Endothelial cell (in vitro differentiated cells): ENCODE results near the gene LYRM2. TPM values are rescaled to one million over a fixed set of nuclear protein-coding genes. Genes with fewer than 3 reads are reported as not detected.

Experiments used
- DNase-seq: peaks from one replicate; pipeline ENCODE4 v3.0.0; 2021; ENCODE audit warnings: low spot score
- H3K27ac Mint-ChIP-seq: one replicate; pipeline ENCODE4 v1.8.0; 2021; ENCODE audit warnings: mixed read lengths, inconsistent platforms; ENCODE audit not compliant: unreplicated experiment
- H3K27me3 Mint-ChIP-seq: one replicate; pipeline ENCODE4 v1.8.0; 2021; ENCODE audit warnings: mild to moderate bottlenecking, moderate library complexity, mixed read lengths, inconsistent platforms; ENCODE audit not compliant: unreplicated experiment
- H3K36me3 Mint-ChIP-seq: one replicate; pipeline ENCODE4 v1.8.0; 2021; ENCODE audit warnings: mild to moderate bottlenecking, low read depth, mixed read lengths, inconsistent platforms; ENCODE audit not compliant: unreplicated experiment
- H3K4me1 Mint-ChIP-seq: one replicate; pipeline ENCODE4 v1.8.0; 2021; ENCODE audit warnings: mild to moderate bottlenecking, mixed read lengths, inconsistent platforms; ENCODE audit not compliant: unreplicated experiment
- H3K4me3 Mint-ChIP-seq: one replicate; pipeline ENCODE4 v1.8.0; 2021; ENCODE audit warnings: mild to moderate bottlenecking, mixed read lengths, inconsistent platforms; ENCODE audit not compliant: unreplicated experiment
- H3K9me3 Mint-ChIP-seq: one replicate; pipeline ENCODE4 v1.8.0; 2021; ENCODE audit warnings: mixed read lengths, inconsistent platforms; ENCODE audit not compliant: unreplicated experiment
- total RNA-seq: library from RNA; stranded (reverse); fragmentation: NEBNext Ultra II Directional; extraction: Animal tissue kit (Norgen Biotek cat#: 25700); gene quantifications from one replicate; pipeline ENCODE4 v1.2.1, GENCODE V29; 2021; ENCODE audit not compliant: unreplicated experiment
- TF ChIP-seq, protein P1 (sequence below): fragments of 200-600 bp; sonication (generic); IDR thresholded peaks from one replicate; pipeline ENCODE4 v1.5.0; 2021; ENCODE audit warnings: antibody characterized with exemption; ENCODE audit not compliant: unreplicated experiment

Gene LYRM2
- total RNA-seq, 1 donor from 2014 or later: 16.0 TPM

DNA sequence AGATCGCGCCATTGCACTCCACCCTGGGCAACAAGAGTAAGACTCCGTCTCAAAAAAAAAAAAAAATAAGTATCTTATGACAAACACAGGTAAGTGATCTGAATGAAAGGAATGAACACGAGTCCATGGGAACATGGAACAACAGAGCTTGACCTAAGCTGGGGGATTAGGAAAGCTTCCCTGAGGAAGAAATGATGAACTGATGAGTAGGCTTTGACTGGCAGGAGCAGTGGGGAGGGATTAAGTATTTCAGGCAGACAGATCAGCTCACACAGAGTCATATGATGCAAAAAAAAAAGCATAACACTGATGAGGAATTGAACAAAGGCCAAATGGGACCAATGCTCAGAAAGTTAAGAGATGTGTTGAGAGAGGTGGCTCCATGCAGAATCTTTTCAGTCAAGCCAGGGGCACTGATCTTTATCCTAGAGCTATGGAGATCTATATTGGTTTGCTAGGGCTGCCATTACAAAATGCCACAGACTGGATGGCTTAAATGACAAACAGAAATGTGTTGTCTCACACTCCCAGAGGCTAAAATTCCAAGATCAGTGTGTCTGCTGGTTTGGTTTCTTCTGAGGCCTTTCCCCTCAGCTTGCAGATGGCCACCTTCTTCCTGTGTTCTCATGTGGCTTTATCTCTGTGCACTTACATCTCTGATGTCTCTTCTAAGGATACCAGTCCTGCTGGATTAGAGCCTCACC, 120.0 kb downstream of the LYRM2 start:
- Mint-ChIP-seq H3K9me3 (no peaks in the 10 kb centered on the region), H3K27me3 (no peaks in the 10 kb centered on the region), H3K4me3 (no peak overlapping the region), H3K36me3 (peaks cover 3% of the 10 kb centered on the region), H3K4me1 (no peaks in the 10 kb centered on the region), H3K27ac (no peak overlapping the region)
- TF ChIP-seq, protein P1, sequence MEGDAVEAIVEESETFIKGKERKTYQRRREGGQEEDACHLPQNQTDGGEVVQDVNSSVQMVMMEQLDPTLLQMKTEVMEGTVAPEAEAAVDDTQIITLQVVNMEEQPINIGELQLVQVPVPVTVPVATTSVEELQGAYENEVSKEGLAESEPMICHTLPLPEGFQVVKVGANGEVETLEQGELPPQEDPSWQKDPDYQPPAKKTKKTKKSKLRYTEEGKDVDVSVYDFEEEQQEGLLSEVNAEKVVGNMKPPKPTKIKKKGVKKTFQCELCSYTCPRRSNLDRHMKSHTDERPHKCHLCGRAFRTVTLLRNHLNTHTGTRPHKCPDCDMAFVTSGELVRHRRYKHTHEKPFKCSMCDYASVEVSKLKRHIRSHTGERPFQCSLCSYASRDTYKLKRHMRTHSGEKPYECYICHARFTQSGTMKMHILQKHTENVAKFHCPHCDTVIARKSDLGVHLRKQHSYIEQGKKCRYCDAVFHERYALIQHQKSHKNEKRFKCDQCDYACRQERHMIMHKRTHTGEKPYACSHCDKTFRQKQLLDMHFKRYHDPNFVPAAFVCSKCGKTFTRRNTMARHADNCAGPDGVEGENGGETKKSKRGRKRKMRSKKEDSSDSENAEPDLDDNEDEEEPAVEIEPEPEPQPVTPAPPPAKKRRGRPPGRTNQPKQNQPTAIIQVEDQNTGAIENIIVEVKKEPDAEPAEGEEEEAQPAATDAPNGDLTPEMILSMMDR: no peak
- no peak for DNase-seq

Other genes starting within 250 kb of the LYRM2 start
- gene RRAGD, start 226.5 kb downstream of the LYRM2 start, total RNA-seq: 9.8 TPM
- gene ANKRD6, start 205.6 kb downstream of the LYRM2 start, total RNA-seq: 70.9 TPM
- gene MDN1, start 181.0 kb upstream of the LYRM2 start, total RNA-seq: 70.0 TPM
- 19.2 TPM for gene CASP8AP2, start 191.1 kb upstream of the LYRM2 start, total RNA-seq